HepG2 (cell line): Measurements from ENCODE around the gene PLA2G4D. TPM values are rescaled to one million over a fixed set of nuclear protein-coding genes. Genes with fewer than 3 reads are reported as not detected.
A peak's percentile ranks its signal among the peaks of the same experiment; 100 is the strongest.

ENCODE experiments used
- ATAC-seq: fragments of 200-7000 bp; cut with Tn5 transposase; 3 replicates; pipeline ENCODE4 v1.9.1; 2020; ENCODE audit warnings: mild to moderate bottlenecking, moderate library complexity
- BruUV-seq: library from RNA; stranded (reverse); fragments of 400-500 nt; replicated peaks from 2 replicates; lab custom pipeline; 2021; lab: Mats Ljungman, UMichigan
- CTCF ChIA-PET: fragments of 300-600 bp; formaldehyde crosslinking; extraction: SDS; loops from one replicate; lab custom pipeline; 2021; ENCODE audit warnings: low total read pairs, inconsistent platforms, low intra/inter-chr PET ratio; lab: Yijun Ruan, JAX
- POLR2A ChIA-PET: fragments of 350-600 bp; sonication (Branson Sonifier 250); formaldehyde crosslinking; loops from one replicate; lab custom pipeline; 2020; ENCODE audit warnings: antibody characterized with exemption, inconsistent platforms; lab: Yijun Ruan, JAX
- DNase-seq: peaks from one replicate; pipeline ENCODE4 v3.0.0-alpha.2; 2015; ENCODE audit warnings: low spot score
- FAIRE-seq: peaks from 3 replicates; lab custom pipeline; 2011; peaks lifted over from hg19 to GRCh38; lab: Jason Lieb, UNC
- H2AFZ ChIP-seq: one replicate; pipeline ENCODE4 v1.6.1; 2011; ENCODE audit warnings: low read length, inconsistent platforms
- H3K27ac ChIP-seq: fragments of 300-600 bp; 3 replicates; pipeline ENCODE4 v1.8.0; 2011; ENCODE audit warnings: mixed run types, mild to moderate bottlenecking, mixed read lengths, low read length, inconsistent platforms; ENCODE audit not compliant: insufficient read depth; ENCODE audit errors: extremely low read length
- H3K27me3 ChIP-seq, 2 experiments: fragments of 200-600 bp in 1 of 2; 2 replicates in 1 of 2; 3 replicates in 1 of 2; pipeline versions ENCODE4 v1.6.0 to v1.8.0; 2011; ENCODE audit warnings: low read length in 2 of 2, mild to moderate bottlenecking in 2 of 2, moderate library complexity in 2 of 2, inconsistent platforms in 1 of 2; ENCODE audit not compliant: insufficient read depth in 2 of 2, control insufficient read depth in 1 of 2
- H3K36me3 ChIP-seq, 2 experiments: fragments of 200-600 bp in 1 of 2; replicated peaks in 1 of 2; 2 replicates in 1 of 2; 3 replicates in 1 of 2; pipeline versions ENCODE4 v1.5.1 to v1.8.0; 2011; ENCODE audit warnings: low read length in 2 of 2, inconsistent platforms in 1 of 2; ENCODE audit not compliant: insufficient read depth in 2 of 2, control insufficient read depth in 1 of 2
- H3K4me1 ChIP-seq: 2 replicates; pipeline ENCODE4 v1.5.1; 2012; ENCODE audit warnings: low read length, inconsistent platforms; ENCODE audit not compliant: insufficient read depth
- H3K4me2 ChIP-seq: 2 replicates; pipeline ENCODE4 v1.6.0; 2011; ENCODE audit warnings: low read depth, low read length, inconsistent platforms
- H3K4me3 ChIP-seq, 3 experiments: fragments of 200-600 bp in 1 of 3; sonication (generic), shearing (Covaris generic) in 1 of 3; replicated peaks in 1 of 3; 2 replicates each; pipeline ENCODE4 v1.5.1; 2011 to 2016; ENCODE audit warnings: low read length in 3 of 3, inconsistent platforms in 2 of 3, low read depth in 2 of 3, mild to moderate bottlenecking in 2 of 3, control low read depth in 1 of 3, mixed read lengths in 1 of 3; ENCODE audit not compliant: insufficient read depth in 1 of 3
- H3K79me2 ChIP-seq: one replicate; pipeline ENCODE4 v1.6.1; 2011; ENCODE audit warnings: low read length, inconsistent platforms; ENCODE audit not compliant: insufficient read depth
- H3K9ac ChIP-seq: 2 replicates; pipeline ENCODE4 v1.6.0; 2011; ENCODE audit warnings: mild to moderate bottlenecking, low read depth, low read length, inconsistent platforms; ENCODE audit not compliant: insufficient read depth
- H3K9me3 ChIP-seq: 2 replicates; pipeline ENCODE4 v1.5.1; 2012; ENCODE audit warnings: mild to moderate bottlenecking, low read length
- H4K20me1 ChIP-seq: 2 replicates; pipeline ENCODE4 v1.6.0; 2011; ENCODE audit warnings: inconsistent platforms, mild to moderate bottlenecking, low read length, moderate library complexity; ENCODE audit not compliant: insufficient read depth
- ETV5 ChIP-seq: IDR thresholded peaks from 2 replicates; pipeline ENCODE4 v1.6.1; 2018; ENCODE audit warnings: missing biosample characterization, missing genetic modification reagents, inconsistent platforms, borderline replicate concordance
- FOXP1 ChIP-seq, 2 experiments: fragments of 450-650 bp in 1 of 2; IDR thresholded peaks; 2 replicates each; pipeline ENCODE4 v1.6.1; 2017 to 2018; ENCODE audit warnings: antibody characterized with exemption in 1 of 2
- GATA4 ChIP-seq: sonication (generic); IDR thresholded peaks from 2 replicates; pipeline ENCODE4 v1.6.1; 2016; ENCODE audit warnings: antibody characterized with exemption, low read depth, borderline replicate concordance
- MAFF ChIP-seq: IDR thresholded peaks from 2 replicates; pipeline ENCODE4 v1.6.1; 2011; ENCODE audit warnings: low read depth, low read length, improper control_type of control experiment
- PHF21A ChIP-seq: sonication (generic); formaldehyde crosslinking; IDR thresholded peaks from 2 replicates; pipeline ENCODE4 v1.5.0; 2020; ENCODE audit warnings: mild to moderate bottlenecking, missing genetic modification reagents
- STAT5B ChIP-seq: sonication (generic); formaldehyde crosslinking; IDR thresholded peaks from 2 replicates; pipeline ENCODE4 v1.4.0; 2020; ENCODE audit warnings: missing genetic modification reagents
- TARDBP ChIP-seq: sonication (generic); formaldehyde crosslinking; IDR thresholded peaks from 2 replicates; pipeline ENCODE4 v1.8.0; 2022; ENCODE audit warnings: mild to moderate bottlenecking, missing genetic modification reagents
- TP53 ChIP-seq: sonication (generic); formaldehyde crosslinking; conservative IDR thresholded peaks from 2 replicates; pipeline ENCODE4 v1.4.0; 2020; ENCODE audit warnings: missing genetic modification reagents
- TRIM24 ChIP-seq: sonication (generic); formaldehyde crosslinking; IDR thresholded peaks from 2 replicates; pipeline ENCODE4 v1.8.0; 2022; ENCODE audit warnings: mild to moderate bottlenecking, missing genetic modification reagents
- ZFAT ChIP-seq: sonication (generic); formaldehyde crosslinking; conservative IDR thresholded peaks from 2 replicates; pipeline ENCODE4 v1.8.1; 2023; ENCODE audit warnings: missing genetic modification reagents, inconsistent platforms
- ZFP36L2 ChIP-seq: sonication (generic); formaldehyde crosslinking; IDR thresholded peaks from 2 replicates; pipeline ENCODE4 v1.4.0; 2020; ENCODE audit warnings: missing genetic modification reagents
- ZFP41 ChIP-seq: sonication (generic); formaldehyde crosslinking; IDR thresholded peaks from 2 replicates; pipeline ENCODE4 v1.4.0; 2020; ENCODE audit warnings: mild to moderate bottlenecking, missing genetic modification reagents, borderline replicate concordance
- ZNF30 ChIP-seq: sonication (generic); formaldehyde crosslinking; IDR thresholded peaks from 2 replicates; pipeline ENCODE4 v1.5.0; 2020; ENCODE audit warnings: mild to moderate bottlenecking, missing genetic modification reagents
- ZNF34 ChIP-seq: sonication (generic); formaldehyde crosslinking; IDR thresholded peaks from 2 replicates; pipeline ENCODE4 v1.4.0; 2020; ENCODE audit warnings: mild to moderate bottlenecking, missing genetic modification reagents, borderline replicate concordance
- ZNF350 ChIP-seq: sonication (generic); formaldehyde crosslinking; IDR thresholded peaks from 2 replicates; pipeline ENCODE4 v1.4.0; 2020; ENCODE audit warnings: mild to moderate bottlenecking, low read depth, missing genetic modification reagents, borderline replicate concordance
- ZNF543 ChIP-seq: sonication (generic); formaldehyde crosslinking; IDR thresholded peaks from 2 replicates; pipeline ENCODE4 v1.4.0; 2020; ENCODE audit warnings: mild to moderate bottlenecking, missing genetic modification reagents
- ZNF564 ChIP-seq: sonication (generic); formaldehyde crosslinking; IDR thresholded peaks from 2 replicates; pipeline ENCODE4 v1.8.1; 2023; ENCODE audit warnings: mild to moderate bottlenecking, missing genetic modification reagents
- ZNF703 ChIP-seq: sonication (generic); formaldehyde crosslinking; IDR thresholded peaks from 2 replicates; pipeline ENCODE4 v1.5.1; 2020; ENCODE audit warnings: missing genetic modification reagents, mild to moderate bottlenecking, moderate library complexity, borderline replicate concordance
- ZNF776 ChIP-seq: sonication (generic); formaldehyde crosslinking; IDR thresholded peaks from 2 replicates; pipeline ENCODE4 v1.4.0; 2020; ENCODE audit warnings: mild to moderate bottlenecking, missing genetic modification reagents
- ZSCAN22 ChIP-seq: sonication (generic); formaldehyde crosslinking; IDR thresholded peaks from 2 replicates; pipeline ENCODE4 v1.4.0; 2020; ENCODE audit warnings: mild to moderate bottlenecking, missing genetic modification reagents
- ZSCAN31 ChIP-seq: sonication (generic); formaldehyde crosslinking; IDR thresholded peaks from 2 replicates; pipeline ENCODE4 v1.5.0; 2020; ENCODE audit warnings: low read depth, mild to moderate bottlenecking, missing genetic modification reagents
- WGBS: methylation state at CpG from one replicate; pipeline ENCODE4 v1.1.6; 2017; ENCODE audit warnings: low lambda C conversion rate; 5-methylcytosine and 5-hydroxymethylcytosine counted together
- in situ Hi-C: cut with HindIII; loops from 2 replicates; pipeline ENCODE4 v1.10.0; 2017; ENCODE audit warnings: low pct_unique_long_range_greater_than_20kb; ENCODE audit not compliant: extremely low pct_ligation_motif_present
- intact Hi-C: fragments of 100-400 bp; cut with micrococcal nuclease; formaldehyde crosslinking; loops from one replicate; pipeline ENCODE4 v1.10.0; 2022; ENCODE audit not compliant: unreplicated experiment
- polyA plus RNA-seq, 8 experiments: library from polyadenylated mRNA; depleted of rRNA in 3 of 8; stranded (reverse) in 7 of 8; unstranded in 1 of 8; fragments of >200 nt; fragmentation: Illumina TruSeq in 4 of 8; extraction: Trizol in 4 of 8; gene quantifications; 2 replicates each; pipeline versions ENCODE4 v1.2.1 to v1.2.3, GENCODE V29; 2011 to 2016; ENCODE audit warnings: low read depth in 4 of 8, missing spikeins in 1 of 8, mixed read lengths in 1 of 8; ENCODE audit not compliant: insufficient read depth in 1 of 8
- total RNA-seq, 5 experiments: library from RNA; depleted of rRNA; stranded (reverse); fragments of >200 nt; fragmentation: Illumina TruSeq; extraction: Trizol; gene quantifications; 2 replicates each; pipeline ENCODE4 v1.2.3, GENCODE V29; 2016; ENCODE audit warnings: low read depth in 1 of 5
- TF ChIP-seq, protein P1 (sequence below): sonication (generic); formaldehyde crosslinking; conservative IDR thresholded peaks from 2 replicates; pipeline ENCODE4 v1.5.0; 2020; ENCODE audit warnings: missing genetic modification reagents
- TF ChIP-seq, protein P2 (sequence below): sonication (generic); formaldehyde crosslinking; IDR thresholded peaks from 2 replicates; pipeline ENCODE4 v1.4.0; 2020; ENCODE audit warnings: missing genetic modification reagents, mild to moderate bottlenecking, borderline replicate concordance
- TF ChIP-seq, protein P3 (sequence below): IDR thresholded peaks from 2 replicates; pipeline ENCODE4 v1.6.1; 2016; ENCODE audit warnings: control low read depth

The PLA2G4D gene
- total and polyA plus RNA-seq, 2 of the 13 experiments (the other 11 are each of a cell fraction or from before 2014, with no cell fraction given) = 0.04 to 0.21 TPM

DNA sequence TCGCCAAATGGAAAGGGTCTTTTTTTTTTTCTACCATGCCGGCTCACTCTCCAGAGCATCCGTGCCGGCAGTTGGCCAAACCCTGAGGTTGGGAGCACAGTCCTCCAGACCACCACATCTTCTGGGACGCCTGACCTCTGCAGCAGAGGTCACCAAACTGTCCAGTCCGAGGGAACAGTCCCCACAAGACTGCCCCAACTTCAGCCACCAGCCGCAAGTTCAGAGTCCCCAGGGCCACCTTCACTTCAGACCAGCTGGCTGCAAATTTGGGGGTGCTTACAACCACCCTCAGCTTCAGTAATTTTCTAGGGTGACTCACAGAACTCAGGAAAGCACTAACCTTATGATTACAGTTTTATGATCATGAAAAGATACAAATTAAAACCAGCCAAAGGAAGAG is 28.9 kb downstream of the PLA2G4D start:
- CTCF ChIA-PET = interaction anchor here (1.8 to 3.4 kb wide), 2 partner anchors 19 to 72 kb away, joined by 6 to 16 read pairs; no protein-coding TSS in a partner anchor
- no peaks in the 10 kb centered on the region for H3K9me3 ChIP-seq
- H4K20me1 ChIP-seq = no peaks in the 10 kb centered on the region
- H3K27me3 ChIP-seq = peaks cover 2 to 6% of the 10 kb centered on the region in 2 experiments; a peak in 3 of 5 replicates
- in situ Hi-C loops = loop anchor here (5.0 kb wide), 1 partner anchor 72 kb away; no protein-coding TSS in a partner anchor
- H3K27ac ChIP-seq = peak overlapping the region; percentile 59
- peak overlapping the region; percentile 91 for H3K4me2 ChIP-seq
- TSS peak; percentile 97 for BruUV-seq
- ATAC-seq (peak; percentile 11), DNase-seq (no peak), FAIRE-seq (no peak)
- intact Hi-C loops = loop anchor here (5.0 kb wide), 1 partner anchor 72 kb away; no protein-coding TSS in a partner anchor
- H3K79me2 ChIP-seq = no peaks in the 10 kb centered on the region
- peak overlapping the region; percentile 37 to 65 (median 42) for H3K4me3 ChIP-seq
- H3K36me3 ChIP-seq = no peaks in the 10 kb centered on the region
- POLR2A ChIA-PET = no interaction called here
- H3K4me1 ChIP-seq = peaks cover 70% of the 10 kb centered on the region
- H3K9ac ChIP-seq = peak overlapping the region; percentile 42
- no peak overlapping the region for H2AFZ ChIP-seq
- 2% methylated on average over 6 of the region's 7 CpGs for WGBS
- no peak for TF ChIP-seq ZFP36L2 (CRISPR knock-in tag)
- peak; percentile 4; the same call in 1 of the 2 replicates for TF ChIP-seq ZNF350
- TF ChIP-seq ZNF543 (CRISPR knock-in tag) = 0 out of 2 replicates have a peak, but pooled peaks have one; percentile 41
- no peak for TF ChIP-seq ZSCAN31 (CRISPR knock-in tag)
- no peak for TF ChIP-seq ZNF703
- TF ChIP-seq TARDBP (CRISPR knock-in tag) = no peak
- no peak for TF ChIP-seq STAT5B (CRISPR knock-in tag)
- no peak for TF ChIP-seq PHF21A
- 0 out of 2 replicates have a peak, but pooled peaks have one; percentile 78 for TF ChIP-seq ZNF34
- TF ChIP-seq, protein P1, sequence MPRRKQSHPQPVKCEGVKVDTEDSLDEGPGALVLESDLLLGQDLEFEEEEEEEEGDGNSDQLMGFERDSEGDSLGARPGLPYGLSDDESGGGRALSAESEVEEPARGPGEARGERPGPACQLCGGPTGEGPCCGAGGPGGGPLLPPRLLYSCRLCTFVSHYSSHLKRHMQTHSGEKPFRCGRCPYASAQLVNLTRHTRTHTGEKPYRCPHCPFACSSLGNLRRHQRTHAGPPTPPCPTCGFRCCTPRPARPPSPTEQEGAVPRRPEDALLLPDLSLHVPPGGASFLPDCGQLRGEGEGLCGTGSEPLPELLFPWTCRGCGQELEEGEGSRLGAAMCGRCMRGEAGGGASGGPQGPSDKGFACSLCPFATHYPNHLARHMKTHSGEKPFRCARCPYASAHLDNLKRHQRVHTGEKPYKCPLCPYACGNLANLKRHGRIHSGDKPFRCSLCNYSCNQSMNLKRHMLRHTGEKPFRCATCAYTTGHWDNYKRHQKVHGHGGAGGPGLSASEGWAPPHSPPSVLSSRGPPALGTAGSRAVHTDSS (CRISPR knock-in tag) = no peak
- TF ChIP-seq ZNF776 (CRISPR knock-in tag) = no peak
- no peak for TF ChIP-seq ZNF30 (CRISPR knock-in tag)
- no peak for TF ChIP-seq GATA4
- no peak for TF ChIP-seq ETV5 (CRISPR knock-in tag)
- TF ChIP-seq TRIM24 (CRISPR knock-in tag) = no peak
- TF ChIP-seq ZSCAN22 (CRISPR knock-in tag) = no peak
- TF ChIP-seq, protein P2, sequence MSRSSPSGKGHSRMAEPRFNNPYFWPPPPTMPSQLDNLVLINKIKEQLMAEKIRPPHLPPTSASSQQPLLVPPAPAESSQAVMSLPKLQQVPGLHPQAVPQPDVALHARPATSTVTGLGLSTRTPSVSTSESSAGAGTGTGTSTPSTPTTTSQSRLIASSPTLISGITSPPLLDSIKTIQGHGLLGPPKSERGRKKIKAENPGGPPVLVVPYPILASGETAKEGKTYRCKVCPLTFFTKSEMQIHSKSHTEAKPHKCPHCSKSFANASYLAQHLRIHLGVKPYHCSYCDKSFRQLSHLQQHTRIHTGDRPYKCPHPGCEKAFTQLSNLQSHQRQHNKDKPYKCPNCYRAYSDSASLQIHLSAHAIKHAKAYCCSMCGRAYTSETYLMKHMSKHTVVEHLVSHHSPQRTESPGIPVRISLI (CRISPR knock-in tag) = peak; percentile 71
- 0 out of 2 replicates have a peak, but pooled peaks have one; percentile 8 for TF ChIP-seq ZFP41
- TF ChIP-seq, protein P3, sequence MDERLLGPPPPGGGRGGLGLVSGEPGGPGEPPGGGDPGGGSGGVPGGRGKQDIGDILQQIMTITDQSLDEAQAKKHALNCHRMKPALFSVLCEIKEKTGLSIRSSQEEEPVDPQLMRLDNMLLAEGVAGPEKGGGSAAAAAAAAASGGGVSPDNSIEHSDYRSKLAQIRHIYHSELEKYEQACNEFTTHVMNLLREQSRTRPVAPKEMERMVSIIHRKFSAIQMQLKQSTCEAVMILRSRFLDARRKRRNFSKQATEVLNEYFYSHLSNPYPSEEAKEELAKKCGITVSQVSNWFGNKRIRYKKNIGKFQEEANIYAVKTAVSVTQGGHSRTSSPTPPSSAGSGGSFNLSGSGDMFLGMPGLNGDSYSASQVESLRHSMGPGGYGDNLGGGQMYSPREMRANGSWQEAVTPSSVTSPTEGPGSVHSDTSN (CRISPR knock-in tag) = no peak
- no peak for TF ChIP-seq MAFF
- TF ChIP-seq ZFAT = no peak
- no peak for TF ChIP-seq TP53 (CRISPR knock-in tag)
- TF ChIP-seq ZNF564 (CRISPR knock-in tag) = no peak
- no peak for TF ChIP-seq FOXP1 (IDR thresholded peaks at IDR 0.05)
- no peak for TF ChIP-seq FOXP1 (CRISPR knock-in tag; IDR thresholded peaks at IDR 0.05)
